Vagina (tissue), 2 donors: ENCODE measurements around the gene TOR3A.

Experiments
- POLR2A ChIP-seq, 2 donors: fragments of 450-650 bp; IDR thresholded peaks; one replicate each; pipeline ENCODE4 v1.6.1; 2017; ENCODE audit warnings: antibody characterized with exemption in 2 of 2, mild to moderate bottlenecking in 2 of 2, moderate library complexity in 2 of 2
- POLR2AphosphoS5 ChIP-seq, 2 donors: sonication (generic); formaldehyde crosslinking; IDR thresholded peaks; one replicate each; pipeline ENCODE4 v1.9.0; 2017; ENCODE audit warnings: antibody characterized with exemption in 2 of 2, mild to moderate bottlenecking in 2 of 2, low read depth in 1 of 2; ENCODE audit not compliant: insufficient read depth in 1 of 2
- TF ChIP-seq, protein P1 (sequence below), 3 experiments: fragments of 450-650 bp in 2 of 3; fragments of 200-600 bp in 1 of 3; sonication (generic) in 1 of 3; IDR thresholded peaks; one replicate each; pipeline ENCODE4 v1.5.1; 2017 to 2019; ENCODE audit warnings: antibody characterized with exemption in 3 of 3, mild to moderate bottlenecking in 2 of 3, moderate library complexity in 2 of 3

DNA sequence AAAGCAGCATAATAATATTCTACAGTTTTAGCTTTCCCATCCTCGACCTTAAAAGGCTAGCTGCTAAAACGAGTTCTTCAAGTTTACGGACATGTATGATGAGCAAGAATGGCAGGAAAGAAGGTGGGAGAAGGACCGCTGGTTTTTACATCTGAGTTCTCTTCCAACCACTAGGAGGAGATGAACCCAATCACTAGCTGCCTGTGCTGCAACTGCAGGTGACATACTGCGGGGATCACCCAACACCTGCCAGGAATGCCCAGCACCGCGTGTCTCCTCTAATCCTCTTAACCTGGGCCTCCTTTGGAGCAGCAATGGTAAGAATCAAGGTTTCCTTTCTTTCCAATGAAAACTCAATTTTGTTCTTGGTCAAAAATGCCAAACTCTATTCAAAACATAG, 23.5 kb downstream of the TOR3A start:
- TF ChIP-seq POLR2A (IDR thresholded peaks at IDR 0.05), result no peak
- TF ChIP-seq, protein P1, sequence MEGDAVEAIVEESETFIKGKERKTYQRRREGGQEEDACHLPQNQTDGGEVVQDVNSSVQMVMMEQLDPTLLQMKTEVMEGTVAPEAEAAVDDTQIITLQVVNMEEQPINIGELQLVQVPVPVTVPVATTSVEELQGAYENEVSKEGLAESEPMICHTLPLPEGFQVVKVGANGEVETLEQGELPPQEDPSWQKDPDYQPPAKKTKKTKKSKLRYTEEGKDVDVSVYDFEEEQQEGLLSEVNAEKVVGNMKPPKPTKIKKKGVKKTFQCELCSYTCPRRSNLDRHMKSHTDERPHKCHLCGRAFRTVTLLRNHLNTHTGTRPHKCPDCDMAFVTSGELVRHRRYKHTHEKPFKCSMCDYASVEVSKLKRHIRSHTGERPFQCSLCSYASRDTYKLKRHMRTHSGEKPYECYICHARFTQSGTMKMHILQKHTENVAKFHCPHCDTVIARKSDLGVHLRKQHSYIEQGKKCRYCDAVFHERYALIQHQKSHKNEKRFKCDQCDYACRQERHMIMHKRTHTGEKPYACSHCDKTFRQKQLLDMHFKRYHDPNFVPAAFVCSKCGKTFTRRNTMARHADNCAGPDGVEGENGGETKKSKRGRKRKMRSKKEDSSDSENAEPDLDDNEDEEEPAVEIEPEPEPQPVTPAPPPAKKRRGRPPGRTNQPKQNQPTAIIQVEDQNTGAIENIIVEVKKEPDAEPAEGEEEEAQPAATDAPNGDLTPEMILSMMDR (IDR thresholded peaks at IDR 0.05), result no peak
- no peak for TF ChIP-seq POLR2AphosphoS5 (IDR thresholded peaks at IDR 0.05; ENCODE audit: insufficient read depth in 1 of 2, low read depth in 1 of 2)
